NB4 (cell line): Measurements from ENCODE around the gene OSBP2.

ENCODE experiments used
- DNase-seq: peaks from one replicate; pipeline ENCODE4 v3.0.0; 2010; ENCODE audit warnings: low read depth
- H3K4me3 ChIP-seq: one replicate; pipeline ENCODE4 v1.5.1; 2011; ENCODE audit warnings: mild to moderate bottlenecking, low read depth, low read length, moderate library complexity
- CTCF ChIP-seq: IDR thresholded peaks from one replicate; pipeline ENCODE4 v1.5.1; 2012; ENCODE audit warnings: low read depth, low read length
- MYC ChIP-seq: IDR thresholded peaks from 2 replicates; pipeline ENCODE4 v1.6.1; 2011; ENCODE audit warnings: low read depth, low read length
- POLR2A ChIP-seq: IDR thresholded peaks from 2 replicates; pipeline ENCODE4 v1.6.1; 2011; ENCODE audit warnings: mild to moderate bottlenecking; ENCODE audit not compliant: insufficient read length; ENCODE audit errors: extremely low read depth
- TF ChIP-seq, protein P1 (sequence below): IDR thresholded peaks from 2 replicates; pipeline ENCODE4 v1.6.1; 2011; ENCODE audit warnings: low read depth, low read length

Gene OSBP2

GRCh38 chr22:30830907-30831306 lies 136.2 kb downstream of the OSBP2 start:
- no peak for DNase-seq
- no peak overlapping the region for H3K4me3 ChIP-seq
- TF ChIP-seq, protein P1, sequence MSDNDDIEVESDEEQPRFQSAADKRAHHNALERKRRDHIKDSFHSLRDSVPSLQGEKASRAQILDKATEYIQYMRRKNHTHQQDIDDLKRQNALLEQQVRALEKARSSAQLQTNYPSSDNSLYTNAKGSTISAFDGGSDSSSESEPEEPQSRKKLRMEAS: no peak
- TF ChIP-seq MYC: no peak
- no peak for TF ChIP-seq POLR2A
- no peak for TF ChIP-seq CTCF

DNA sequence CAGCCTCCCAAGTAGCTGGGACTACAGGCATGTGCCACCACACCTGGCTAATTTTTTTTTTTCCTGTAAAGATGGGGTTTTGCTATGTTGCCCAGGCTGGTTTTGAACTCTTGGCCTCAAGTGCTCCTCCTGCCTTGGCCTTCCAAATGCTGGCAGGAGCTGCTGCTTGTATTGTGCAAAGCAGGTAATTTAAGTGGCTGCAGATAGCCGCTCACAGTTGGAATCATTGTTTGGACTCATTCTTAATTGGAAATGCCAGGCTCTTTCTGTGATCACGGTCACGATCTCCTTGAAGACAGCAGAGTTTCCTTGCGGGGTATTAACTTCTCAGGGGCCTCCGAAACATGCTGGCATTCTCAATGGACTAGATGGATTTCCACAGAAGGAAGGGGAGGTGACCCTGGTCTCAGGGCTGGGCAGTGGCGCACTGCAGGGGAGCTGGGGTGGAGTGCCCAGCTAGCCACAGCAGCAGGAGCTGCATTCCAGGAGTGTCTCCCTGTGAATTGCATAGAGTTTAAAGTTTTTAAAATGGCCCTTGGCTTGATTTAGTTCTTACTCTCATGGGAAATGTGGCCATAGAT lies 137.8 kb downstream of the OSBP2 start:
- no peak for DNase-seq
- H3K4me3 ChIP-seq: no peak overlapping the region
- TF ChIP-seq POLR2A: no peak
- no peak for TF ChIP-seq MYC

- no peak for DNase-seq
- no peak overlapping the region for H3K4me3 ChIP-seq
- TF ChIP-seq, protein P1: no peak
- no peak for TF ChIP-seq CTCF
- no peak for TF ChIP-seq MYC
- TF ChIP-seq POLR2A: no peak
These were observed 138.6 kb downstream of the OSBP2 start for GRCh38 chr22:30833322-30833721.

GRCh38 chr22:30837531-30837930 lies 142.9 kb downstream of the OSBP2 start:
- H3K4me3 ChIP-seq: no peak overlapping the region
- TF ChIP-seq POLR2A (no peak), MYC (no peak), CTCF (no peak)
- TF ChIP-seq, protein P1: no peak
- DNase-seq: no peak

- no peak overlapping the region for H3K4me3 ChIP-seq
- no peak for DNase-seq
- TF ChIP-seq CTCF (no peak), POLR2A (no peak), MYC (no peak)
- TF ChIP-seq, protein P1: no peak
These were observed 143.4 kb downstream of the OSBP2 start for GRCh38 chr22:30838111-30838510.

- no peak for TF ChIP-seq POLR2A
- no peak for TF ChIP-seq CTCF
- TF ChIP-seq MYC: no peak
- TF ChIP-seq, protein P1: no peak
- DNase-seq: no peak
- H3K4me3 ChIP-seq: no peak overlapping the region
These were observed 146.6 kb downstream of the OSBP2 start for GRCh38 chr22:30841273-30841672.
